ENCODE measurements around the gene AIG1. TPM values are rescaled to one million over a fixed set of nuclear protein-coding genes. Genes with fewer than 3 reads are reported as not detected.
"Not testable (repeated sequence)": the region's sequence is repeated elsewhere in the genome, so short reads cannot be mapped to it uniquely, and the experiment has no call there.

Gene AIG1
- total RNA-seq, 1 experiment from 2014 or later = 42.8 TPM

- peak; percentile 49 for DNase-seq (ENCODE audit: low read depth)
Observed at GRCh38 chr6:143164565-143165105, 103.9 kb downstream of the AIG1 start.

GRCh38 chr6:143165315-143165855 lies 104.7 kb downstream of the AIG1 start:
- no peak for DNase-seq (ENCODE audit: low read depth)

DNA sequence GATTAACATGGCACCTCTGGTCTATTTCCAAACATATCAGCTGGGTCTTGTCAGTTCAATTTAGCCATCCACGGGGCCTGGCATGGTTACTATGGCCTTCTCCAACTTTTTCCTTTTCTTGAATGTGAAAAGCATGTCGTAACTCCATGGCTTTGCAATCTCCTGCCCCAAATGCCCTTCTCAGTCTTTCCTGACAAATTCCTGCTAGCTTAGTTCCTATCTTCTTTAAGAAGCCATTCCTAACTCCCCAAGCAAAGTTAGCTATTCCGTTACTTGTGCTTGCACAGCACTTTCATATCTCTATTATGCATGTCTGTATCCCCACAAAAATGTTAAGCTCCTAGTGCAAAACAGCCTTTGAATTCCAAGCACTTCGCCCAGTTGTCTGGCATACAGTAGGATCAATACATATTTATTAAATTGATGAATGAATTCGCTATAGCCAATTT lies 105.6 kb downstream of the AIG1 start:
- DNase-seq (ENCODE audit: low read depth) = no peak

DNA sequence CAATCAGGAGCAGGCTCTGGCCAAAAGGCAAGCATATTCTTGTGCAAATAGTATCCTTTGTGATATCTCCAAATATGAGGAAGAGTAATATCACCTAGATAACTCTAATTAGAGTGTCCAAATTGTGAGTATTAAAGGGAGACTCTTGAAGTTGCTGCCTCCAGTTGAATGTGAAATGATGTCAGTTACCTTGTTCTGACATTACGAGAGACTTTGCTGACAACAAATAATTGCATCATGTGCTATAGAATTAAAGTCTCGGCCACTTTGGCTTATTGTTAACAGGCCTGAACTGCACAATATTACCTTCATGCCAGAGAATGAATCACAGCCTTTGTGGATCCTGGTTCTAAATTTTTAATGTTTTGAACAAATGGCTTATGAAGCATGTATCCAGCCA lies 106.5 kb downstream of the AIG1 start:
- DNase-seq (ENCODE audit: low read depth) = no peak

GRCh38 chr6:143168396-143168816 lies 107.7 kb downstream of the AIG1 start:
- DNase-seq (ENCODE audit: low read depth) = not testable (repeated sequence)

- DNase-seq (ENCODE audit: low read depth) = no peak
Observed at GRCh38 chr6:143169440-143169839, 108.8 kb downstream of the AIG1 start.

DNA sequence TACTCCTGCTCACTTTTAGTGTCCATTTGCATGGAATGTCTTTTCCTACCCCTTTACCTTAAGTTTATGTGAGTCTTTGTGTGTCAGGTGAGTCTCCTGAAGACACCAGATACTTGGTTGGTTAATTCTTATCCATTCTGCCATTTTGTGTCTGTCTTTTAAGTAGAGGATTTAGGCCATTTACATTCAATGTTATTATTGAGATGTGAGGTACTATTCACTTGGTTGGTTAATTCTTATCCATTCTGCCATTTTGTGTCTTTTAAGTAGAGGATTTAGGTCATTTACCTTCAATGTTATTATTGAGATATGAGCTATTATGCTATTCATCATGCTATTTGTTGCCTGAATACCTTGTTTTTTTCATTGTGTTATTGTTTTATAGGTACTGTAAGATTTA lies 113.8 kb downstream of the AIG1 start:
- DNase-seq (ENCODE audit: low read depth) = no peak

GRCh38 chr6:143174951-143175350 lies 114.3 kb downstream of the AIG1 start:
- DNase-seq (ENCODE audit: low read depth) = no peak

- peak; percentile 92 for DNase-seq (ENCODE audit: low read depth)
Observed at GRCh38 chr6:143176090-143177021, 115.7 kb downstream of the AIG1 start.

DNA sequence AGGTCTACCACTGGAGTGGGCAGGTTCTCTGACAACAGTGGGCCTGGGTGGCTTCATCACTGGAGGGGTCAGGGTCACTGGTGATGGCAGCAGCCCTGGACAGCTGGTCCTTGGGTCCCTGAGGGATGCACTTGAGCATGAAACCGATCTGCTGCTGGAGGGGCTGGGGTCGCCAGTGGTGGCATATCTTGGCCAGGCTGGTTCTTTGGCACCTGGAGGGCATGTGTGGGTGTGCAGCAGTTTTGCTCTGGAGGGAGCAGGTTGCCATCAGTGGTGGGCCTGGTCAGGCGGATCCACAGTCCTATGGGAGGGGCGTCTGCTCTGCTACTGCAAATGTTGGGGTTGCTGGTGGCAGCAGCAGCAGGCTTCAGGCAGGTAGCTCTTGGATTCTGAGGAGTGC lies 117.0 kb downstream of the AIG1 start:
- no peak for DNase-seq (ENCODE audit: low read depth)

DNA sequence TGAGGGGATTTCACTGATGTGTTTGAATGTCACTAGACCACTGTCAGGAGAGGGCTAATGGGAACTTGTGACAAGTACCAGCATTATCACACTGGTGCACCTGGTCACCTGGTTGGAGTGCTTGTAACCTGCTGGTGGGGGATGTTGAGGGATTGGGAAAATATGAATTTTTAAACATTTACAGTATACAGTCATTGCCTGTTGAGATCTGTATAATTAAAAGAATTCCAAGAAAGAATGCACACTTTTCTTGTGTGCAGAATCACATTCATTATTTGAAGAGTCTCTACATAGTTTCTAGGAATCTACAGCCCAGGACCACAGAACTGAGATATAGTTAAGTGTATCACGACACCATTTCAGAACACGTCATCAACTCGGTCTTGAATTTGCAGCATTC lies 118.4 kb downstream of the AIG1 start:
- DNase-seq (ENCODE audit: low read depth) = no peak

GRCh38 chr6:143179901-143180612 lies 119.4 kb downstream of the AIG1 start:
- no peak for DNase-seq (ENCODE audit: low read depth)

DNA sequence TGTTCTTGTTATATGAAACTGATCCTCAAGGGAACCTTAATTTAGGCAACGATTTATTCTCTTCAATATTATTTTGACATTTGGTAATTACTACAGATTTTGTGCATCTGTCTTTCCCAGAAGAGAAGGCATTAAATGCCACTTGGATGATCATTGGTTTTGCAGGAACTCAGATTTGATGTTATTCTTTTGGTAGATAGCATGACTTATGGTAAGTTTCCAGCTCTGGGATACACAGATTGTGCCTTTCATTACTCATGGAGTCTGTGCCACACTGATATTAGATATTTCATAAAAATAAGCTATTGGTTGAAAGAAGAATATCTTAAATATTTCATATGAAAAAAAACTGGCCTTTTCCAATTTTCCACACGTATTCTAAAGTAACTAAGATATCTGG lies 120.1 kb downstream of the AIG1 start:
- DNase-seq (ENCODE audit: low read depth) = no peak

DNA sequence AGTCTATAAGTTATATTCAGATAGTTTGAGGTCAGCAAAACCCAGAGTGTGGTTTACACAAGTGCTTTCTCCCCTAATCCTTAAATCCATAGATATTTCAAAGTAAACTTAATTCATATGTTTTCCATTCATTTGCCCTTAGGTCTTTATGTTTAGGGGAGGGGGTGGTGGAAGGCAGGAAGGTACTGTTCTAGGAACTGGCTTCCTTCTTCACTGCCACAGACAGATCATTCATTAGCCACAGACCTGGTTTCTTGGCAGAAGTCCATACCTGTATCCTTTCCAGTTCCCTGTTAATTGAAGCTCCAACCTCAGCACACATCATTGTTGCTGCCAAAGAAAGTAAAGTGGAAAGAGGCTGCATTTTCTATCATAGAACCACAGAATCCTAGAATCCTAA lies 123.0 kb downstream of the AIG1 start:
- peak; percentile 13 for DNase-seq (ENCODE audit: low read depth)

DNA sequence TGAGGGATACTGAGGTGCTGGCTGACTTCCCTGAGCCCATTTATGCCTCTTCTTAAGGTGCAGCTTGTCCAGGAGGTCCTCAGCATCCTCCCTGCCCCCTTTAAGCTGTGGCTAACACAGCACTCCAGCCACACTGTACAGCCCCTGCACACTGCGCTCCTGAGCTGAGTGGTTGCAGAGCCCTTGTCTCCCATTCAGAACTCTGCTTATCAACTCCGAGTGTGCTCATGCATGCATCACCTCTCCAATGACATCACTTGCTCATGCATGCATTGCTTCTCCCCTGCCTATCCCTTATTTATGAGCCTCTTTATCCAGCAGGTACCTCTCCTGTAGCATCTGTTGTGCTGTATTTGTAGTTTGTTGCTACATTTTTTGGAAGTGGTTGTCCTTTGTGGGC lies 124.6 kb downstream of the AIG1 start:
- DNase-seq (ENCODE audit: low read depth) = no peak

- peak; percentile 27 for DNase-seq (ENCODE audit: low read depth)
Observed at GRCh38 chr6:143187238-143187923, 126.7 kb downstream of the AIG1 start.

- DNase-seq (ENCODE audit: low read depth) = no peak
Observed at GRCh38 chr6:143188292-143188691, 127.6 kb downstream of the AIG1 start.

- DNase-seq (ENCODE audit: low read depth) = no peak
Observed at GRCh38 chr6:143191361-143191760, 130.7 kb downstream of the AIG1 start.

DNA sequence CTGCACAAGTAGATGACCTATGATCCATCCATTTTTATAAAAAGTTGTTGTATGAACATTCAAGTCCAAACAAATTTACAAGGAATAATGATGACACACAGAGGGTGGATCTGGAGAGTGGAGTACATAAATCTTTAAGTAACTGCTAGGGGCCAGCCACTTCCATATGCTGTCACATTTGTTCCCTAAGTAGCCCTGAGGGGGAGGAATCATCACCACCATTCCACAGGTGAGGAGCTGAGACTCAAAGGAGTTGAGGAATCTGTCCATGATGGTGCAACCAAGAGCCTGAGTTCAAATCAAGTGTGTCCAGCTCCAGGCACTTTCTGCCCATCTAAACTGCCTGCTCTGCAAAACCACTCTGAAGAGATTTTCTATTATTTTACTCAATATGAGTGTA lies 132.1 kb downstream of the AIG1 start:
- no peak for DNase-seq (ENCODE audit: low read depth)

GRCh38 chr6:143193571-143194094 lies 132.9 kb downstream of the AIG1 start:
- no peak for DNase-seq (ENCODE audit: low read depth)

GRCh38 chr6:143194095-143194589 lies 133.5 kb downstream of the AIG1 start:
- DNase-seq (ENCODE audit: low read depth) = no peak
